ENCODE data around the gene LAMA1.
"Not testable (repeated sequence)": the region's sequence is repeated elsewhere in the genome, so short reads cannot be mapped to it uniquely, and the experiment has no call there.

LAMA1 gene

DNA sequence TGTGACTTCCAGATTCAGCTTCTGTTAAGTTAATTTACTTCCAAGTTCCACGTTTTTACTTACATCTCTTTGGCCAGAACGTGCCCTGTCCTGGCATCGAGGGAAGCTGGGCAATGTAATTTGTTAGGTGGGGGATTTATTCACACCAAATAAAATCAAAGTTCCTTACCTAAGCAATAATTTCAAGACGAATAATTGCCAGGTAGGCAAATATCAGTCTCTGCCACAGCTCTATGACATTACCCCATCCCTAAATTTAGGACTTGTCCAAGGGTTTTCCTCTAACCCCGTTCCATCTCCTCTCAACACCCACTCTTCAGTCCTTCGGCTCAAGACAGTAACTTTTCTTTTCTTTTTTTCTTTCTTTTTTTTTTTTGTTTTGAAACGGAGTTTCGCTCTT lies 38.3 kb upstream of the LAMA1 start:
- TF ChIP-seq, protein P1, sequence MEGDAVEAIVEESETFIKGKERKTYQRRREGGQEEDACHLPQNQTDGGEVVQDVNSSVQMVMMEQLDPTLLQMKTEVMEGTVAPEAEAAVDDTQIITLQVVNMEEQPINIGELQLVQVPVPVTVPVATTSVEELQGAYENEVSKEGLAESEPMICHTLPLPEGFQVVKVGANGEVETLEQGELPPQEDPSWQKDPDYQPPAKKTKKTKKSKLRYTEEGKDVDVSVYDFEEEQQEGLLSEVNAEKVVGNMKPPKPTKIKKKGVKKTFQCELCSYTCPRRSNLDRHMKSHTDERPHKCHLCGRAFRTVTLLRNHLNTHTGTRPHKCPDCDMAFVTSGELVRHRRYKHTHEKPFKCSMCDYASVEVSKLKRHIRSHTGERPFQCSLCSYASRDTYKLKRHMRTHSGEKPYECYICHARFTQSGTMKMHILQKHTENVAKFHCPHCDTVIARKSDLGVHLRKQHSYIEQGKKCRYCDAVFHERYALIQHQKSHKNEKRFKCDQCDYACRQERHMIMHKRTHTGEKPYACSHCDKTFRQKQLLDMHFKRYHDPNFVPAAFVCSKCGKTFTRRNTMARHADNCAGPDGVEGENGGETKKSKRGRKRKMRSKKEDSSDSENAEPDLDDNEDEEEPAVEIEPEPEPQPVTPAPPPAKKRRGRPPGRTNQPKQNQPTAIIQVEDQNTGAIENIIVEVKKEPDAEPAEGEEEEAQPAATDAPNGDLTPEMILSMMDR (IDR thresholded peaks at IDR 0.05; ENCODE audit: low read depth, low read length): no peak
- no peak overlapping the region for H3K4me3 ChIP-seq (ENCODE audit: low read depth, low read length)
- in situ Hi-C loops (cut with HindIII; ENCODE audit: low sequenced_read_pairs): no loop called here
- no peak for DNase-seq (ENCODE audit: low read depth, low spot score)

DNA sequence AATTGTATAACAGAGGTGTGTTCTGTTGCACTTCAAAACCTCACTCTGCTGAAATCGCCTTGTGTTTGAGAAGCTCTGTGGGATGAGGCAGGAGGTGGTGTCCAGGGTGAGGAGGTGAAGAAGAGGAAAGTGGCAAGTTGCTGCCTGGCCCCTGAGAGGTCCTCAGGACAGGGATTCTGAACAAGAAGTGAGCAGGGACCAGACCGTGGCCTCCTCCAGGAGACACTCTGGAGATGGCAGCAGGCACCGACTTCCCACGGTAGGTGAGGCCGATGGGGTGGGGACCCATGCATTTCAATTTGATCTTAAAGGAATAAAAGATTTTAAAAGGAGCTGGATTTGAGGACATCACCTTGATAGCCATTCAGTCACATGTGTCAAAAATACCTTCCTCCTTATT lies 37.5 kb upstream of the LAMA1 start:
- in situ Hi-C loops (cut with HindIII; ENCODE audit: low sequenced_read_pairs): no loop called here
- H3K4me3 ChIP-seq (ENCODE audit: low read depth, low read length): no peak overlapping the region
- TF ChIP-seq, protein P1 (IDR thresholded peaks at IDR 0.05; ENCODE audit: low read depth, low read length): no peak
- DNase-seq (ENCODE audit: low read depth, low spot score): no peak

DNA sequence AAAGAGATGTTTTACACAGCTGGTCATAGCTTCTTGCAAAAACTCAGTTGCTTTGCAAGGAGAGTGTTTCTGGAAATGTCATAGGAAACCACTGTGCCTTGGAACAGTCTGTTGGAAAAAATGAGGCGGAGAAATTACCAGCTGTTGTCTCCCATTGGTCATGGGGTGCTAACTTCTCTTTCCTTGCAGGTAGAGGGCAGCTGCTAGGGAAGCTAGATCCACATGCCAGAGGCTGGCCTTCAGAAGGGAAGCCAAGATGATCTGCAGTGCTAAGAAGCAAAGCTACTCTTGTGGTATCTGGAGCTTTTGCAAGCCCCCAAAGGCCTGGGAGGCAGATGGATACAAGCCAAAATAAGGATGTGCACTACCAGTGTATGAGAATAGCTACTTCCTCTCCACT lies 34.8 kb upstream of the LAMA1 start:
- TF ChIP-seq, protein P1 (IDR thresholded peaks at IDR 0.05; ENCODE audit: low read depth, low read length): no peak
- in situ Hi-C loops (cut with HindIII; ENCODE audit: low sequenced_read_pairs): no loop called here
- no peak overlapping the region for H3K4me3 ChIP-seq (ENCODE audit: low read depth, low read length)
- DNase-seq (ENCODE audit: low read depth, low spot score): no peak

DNA sequence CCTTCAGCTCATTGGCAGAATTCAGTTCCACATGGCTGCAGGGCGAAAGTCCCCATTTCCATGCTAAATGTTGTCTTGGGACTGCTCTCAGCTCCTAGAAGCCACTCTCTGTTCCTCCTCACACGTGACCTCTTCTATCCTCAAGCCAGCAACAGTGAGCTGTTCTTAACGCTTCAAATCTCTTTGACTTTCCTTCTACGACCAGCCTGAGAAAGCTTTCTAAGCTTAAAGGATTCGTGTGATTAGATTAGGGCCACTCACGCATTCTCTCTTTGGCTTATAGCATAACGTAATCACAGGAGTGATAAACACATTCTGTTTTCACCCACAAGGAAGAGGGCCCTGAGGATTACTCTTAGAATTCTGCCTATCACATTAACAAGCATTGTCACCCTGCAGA lies 29.8 kb upstream of the LAMA1 start:
- no peak for DNase-seq (ENCODE audit: low read depth, low spot score)
- in situ Hi-C loops (cut with HindIII; ENCODE audit: low sequenced_read_pairs): no loop called here
- H3K4me3 ChIP-seq (ENCODE audit: low read depth, low read length): no peak overlapping the region
- TF ChIP-seq, protein P1 (IDR thresholded peaks at IDR 0.05; ENCODE audit: low read depth, low read length): no peak

DNA sequence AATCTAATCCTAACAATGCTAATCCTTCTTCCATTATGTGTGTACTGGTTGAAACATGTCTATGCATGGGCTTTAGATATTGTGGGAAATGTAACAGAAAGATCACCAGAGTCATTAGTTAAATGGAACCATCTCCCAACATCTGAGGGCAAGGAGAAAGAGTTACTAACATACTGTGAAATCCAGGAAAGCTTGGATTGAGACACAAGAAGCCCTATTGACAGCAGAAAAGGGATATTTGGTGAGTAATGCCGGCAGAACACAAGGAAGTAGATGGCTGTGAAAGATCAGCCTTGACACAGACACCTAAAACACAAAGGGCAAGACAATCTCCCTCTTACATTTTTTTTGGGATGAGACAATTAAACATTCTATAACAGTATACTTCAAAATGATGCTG lies 28.5 kb upstream of the LAMA1 start:
- in situ Hi-C loops (cut with HindIII; ENCODE audit: low sequenced_read_pairs): no loop called here
- no peak for DNase-seq (ENCODE audit: low read depth, low spot score)
- TF ChIP-seq, protein P1 (IDR thresholded peaks at IDR 0.05; ENCODE audit: low read depth, low read length): no peak
- no peak overlapping the region for H3K4me3 ChIP-seq (ENCODE audit: low read depth, low read length)

DNA sequence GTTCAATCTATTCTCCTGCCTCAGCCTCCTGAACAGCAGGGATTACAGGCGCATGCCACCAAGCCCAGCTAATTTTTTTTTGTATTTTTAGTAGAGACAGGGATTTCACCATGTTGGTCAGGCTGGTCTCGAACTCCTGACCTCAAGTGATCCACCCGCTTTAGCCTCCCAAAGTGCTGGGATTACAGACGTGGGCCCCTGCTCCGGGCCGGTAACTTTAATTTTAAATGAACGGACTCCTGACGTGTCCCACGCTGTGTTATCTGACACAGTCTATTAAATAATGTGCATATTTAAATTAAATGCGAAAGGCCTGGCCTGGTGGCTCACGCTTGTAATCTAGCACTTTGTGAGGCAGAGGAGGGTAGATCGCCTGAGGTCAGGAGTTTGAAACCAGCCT lies 27.3 kb upstream of the LAMA1 start:
- DNase-seq (ENCODE audit: low read depth, low spot score); in situ Hi-C loops (cut with HindIII; ENCODE audit: low sequenced_read_pairs); H3K4me3 ChIP-seq (ENCODE audit: low read depth, low read length): not testable (repeated sequence)

DNA sequence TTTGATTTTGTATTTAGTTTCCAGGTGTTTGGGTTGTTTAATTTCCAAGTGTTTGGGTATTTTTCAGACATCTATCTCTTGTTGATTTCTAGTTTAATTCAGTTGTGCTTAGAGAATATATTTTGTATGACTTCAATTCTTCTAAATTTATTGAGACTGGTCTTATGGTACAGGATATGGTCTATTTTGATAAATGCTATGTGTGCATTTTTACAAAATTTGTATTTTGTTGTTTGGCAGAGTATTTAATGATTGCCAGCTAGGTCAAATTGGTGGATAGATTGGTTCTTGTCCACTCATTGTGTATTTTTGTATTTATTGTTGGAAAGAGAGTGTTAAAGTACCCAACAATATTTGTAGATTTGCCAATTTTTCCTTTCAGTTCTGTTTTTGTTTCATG lies 23.7 kb upstream of the LAMA1 start:
- H3K4me3 ChIP-seq (ENCODE audit: low read depth, low read length): no peak overlapping the region
- no peak for DNase-seq (ENCODE audit: low read depth, low spot score)
- in situ Hi-C loops (cut with HindIII; ENCODE audit: low sequenced_read_pairs): no loop called here
- TF ChIP-seq, protein P1 (IDR thresholded peaks at IDR 0.05; ENCODE audit: low read depth, low read length): no peak
